Body of pancreas (tissue), 4 donors: ENCODE results near the gene CERK.

Experiments used
- POLR2A ChIP-seq, 3 donors: fragments of 450-650 bp; IDR thresholded peaks; one replicate each; pipeline ENCODE4 v1.6.1; 2016; ENCODE audit warnings: antibody characterized with exemption in 3 of 3, mild to moderate bottlenecking in 2 of 3
- TF ChIP-seq, protein P1 (sequence below), 7 experiments: fragments of 450-650 bp in 4 of 7; fragments of 200-600 bp in 3 of 7; sonication (generic) in 3 of 7; IDR thresholded peaks; one replicate each; pipeline ENCODE4 v1.5.1; 2016 to 2019; ENCODE audit warnings: antibody characterized with exemption in 7 of 7

DNA sequence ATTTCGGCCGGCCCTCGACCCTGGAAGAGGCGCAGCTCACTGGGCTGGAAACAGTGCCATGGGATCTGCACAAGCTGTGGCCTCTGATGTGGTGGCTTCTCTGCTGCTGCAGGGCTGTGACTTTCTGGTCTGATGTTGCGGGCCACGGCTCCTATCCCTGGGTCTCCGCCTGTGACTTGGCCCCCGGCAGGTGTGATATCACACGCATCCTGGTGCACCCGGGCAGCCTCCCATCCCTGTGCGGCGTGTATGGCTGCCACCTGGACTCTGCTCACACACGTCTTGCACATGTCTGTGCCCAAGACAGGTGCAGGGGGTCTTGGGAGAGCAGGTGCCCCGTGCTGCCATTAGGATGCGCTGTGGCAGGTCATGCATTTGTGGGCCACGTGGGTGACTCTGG is 86.7 kb downstream of the CERK start:
- TF ChIP-seq, protein P1, sequence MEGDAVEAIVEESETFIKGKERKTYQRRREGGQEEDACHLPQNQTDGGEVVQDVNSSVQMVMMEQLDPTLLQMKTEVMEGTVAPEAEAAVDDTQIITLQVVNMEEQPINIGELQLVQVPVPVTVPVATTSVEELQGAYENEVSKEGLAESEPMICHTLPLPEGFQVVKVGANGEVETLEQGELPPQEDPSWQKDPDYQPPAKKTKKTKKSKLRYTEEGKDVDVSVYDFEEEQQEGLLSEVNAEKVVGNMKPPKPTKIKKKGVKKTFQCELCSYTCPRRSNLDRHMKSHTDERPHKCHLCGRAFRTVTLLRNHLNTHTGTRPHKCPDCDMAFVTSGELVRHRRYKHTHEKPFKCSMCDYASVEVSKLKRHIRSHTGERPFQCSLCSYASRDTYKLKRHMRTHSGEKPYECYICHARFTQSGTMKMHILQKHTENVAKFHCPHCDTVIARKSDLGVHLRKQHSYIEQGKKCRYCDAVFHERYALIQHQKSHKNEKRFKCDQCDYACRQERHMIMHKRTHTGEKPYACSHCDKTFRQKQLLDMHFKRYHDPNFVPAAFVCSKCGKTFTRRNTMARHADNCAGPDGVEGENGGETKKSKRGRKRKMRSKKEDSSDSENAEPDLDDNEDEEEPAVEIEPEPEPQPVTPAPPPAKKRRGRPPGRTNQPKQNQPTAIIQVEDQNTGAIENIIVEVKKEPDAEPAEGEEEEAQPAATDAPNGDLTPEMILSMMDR (IDR thresholded peaks at IDR 0.05) = no peak
- TF ChIP-seq POLR2A (IDR thresholded peaks at IDR 0.05) = no peak
